Left lung (tissue), 14 donors: Measurements from ENCODE around the gene NFIX. TPM values are rescaled to one million over a fixed set of nuclear protein-coding genes. Genes with fewer than 3 reads are reported as not detected.

Source experiments
- ATAC-seq: fragments of 200-7000 bp; cut with Tn5 transposase; one replicate; pipeline ENCODE4 v1.9.1; 2020; ENCODE audit warnings: moderate library complexity
- DNase-seq, 4 donors: peaks; one replicate each; pipeline ENCODE4 v3.0.0-alpha.2; 2013 to 2020
- H3K27ac ChIP-seq, 2 donors: fragments of 200-600 bp; sonication (generic) in 1 of 2; one replicate each; pipeline versions ENCODE4 v1.5.0 to v1.8.0; 2020 to 2021
- H3K27me3 ChIP-seq, 2 donors: fragments of 200-600 bp; sonication (generic) in 1 of 2; one replicate each; pipeline versions ENCODE4 v1.5.0 to v1.8.0; 2020 to 2021
- H3K36me3 ChIP-seq, 2 donors: fragments of 200-600 bp; sonication (generic) in 1 of 2; one replicate each; pipeline versions ENCODE4 v1.5.0 to v1.8.0; 2020 to 2021
- H3K4me1 ChIP-seq, 2 donors: fragments of 200-600 bp; one replicate each; pipeline ENCODE4 v1.8.0; 2021
- H3K4me3 ChIP-seq, 2 donors: fragments of 200-600 bp; sonication (generic) in 1 of 2; one replicate each; pipeline versions ENCODE4 v1.5.0 to v1.8.0; 2020 to 2021; ENCODE audit warnings: mild to moderate bottlenecking in 1 of 2
- H3K9me3 ChIP-seq, 2 donors: fragments of 200-600 bp; sonication (generic) in 1 of 2; one replicate each; pipeline versions ENCODE4 v1.5.0 to v1.8.0; 2020 to 2021
- intact Hi-C, 2 donors: fragments of 100-400 bp; cut with DNase I; formaldehyde crosslinking; loops; one replicate each; pipeline versions ENCODE4 v1.11.2 to v1.14.2; 2022
- long read RNA-seq, 12 donors: library from polyadenylated mRNA in 2 of 12; unstranded in 2 of 12; transcript quantifications; one replicate each; pipeline ENCODE4 v2.0.0 and lab custom pipeline, GENCODE V29; 2019 to 2026
- polyA plus RNA-seq, 6 donors: library from polyadenylated mRNA; unstranded; fragments of 120-200 nt; gene quantifications; one replicate each; pipeline ENCODE4 v1.2.1, GENCODE V29; 2013; ENCODE audit not compliant: insufficient read length in 6 of 6
- total RNA-seq, 2 donors: library from RNA; stranded (reverse); fragmentation: NEBNext Ultra II Directional; extraction: Animal tissue kit (Norgen Biotek cat#: 25700); gene quantifications; one replicate each; pipeline ENCODE4 v1.2.1, GENCODE V29; 2021
- TF ChIP-seq, protein P1 (sequence below), 2 donors: fragments of 200-600 bp; sonication (generic) in 1 of 2; IDR thresholded peaks; one replicate each; pipeline versions ENCODE4 v1.5.0 to v1.8.0; 2021; ENCODE audit warnings: antibody characterized with exemption in 2 of 2
- donor health status: DM: no; HTN: yes; CAD: no.
- donor health status: DM: no; HTN: no; CAD: no.

The NFIX gene
- total RNA-seq (100 to 1,000 TPM; 166 to 237 TPM), polyA plus RNA-seq (100 to 1,000 TPM in 4 of 6 donors, 10 to 100 TPM in 2; 92.6 to 139 (median 111) TPM)
- long read RNA-seq, donor 1, transcript NFIX-208 (9 exons, 1,537 nt), result major isoform, 11 of 69 reads
- long read RNA-seq, donor 1, transcript NFIX-203 (10 exons, 3,143 nt), result minor isoform, 8 of 69 reads
- long read RNA-seq, donor 1, partial matches to known transcripts, result 48 of 69 reads
- long read RNA-seq, donor 1, other reads (novel, unspliced or antisense), result 0 of 69 reads
- long read RNA-seq, donor 2, transcript NFIX-208 (9 exons, 1,537 nt), result major isoform, 11 of 108 reads
- long read RNA-seq, donor 2, transcript NFIX-203 (10 exons, 3,143 nt), result minor isoform, 6 of 108 reads
- long read RNA-seq, donor 2, partial matches to known transcripts, result 90 of 108 reads
- long read RNA-seq, donor 2, other reads (novel, unspliced or antisense), result 0 of 108 reads
- long read RNA-seq, donor 3, partial matches to known transcripts, result 0 of 5 reads
- long read RNA-seq, donor 3, other reads (novel, unspliced or antisense), result 0 of 5 reads
- long read RNA-seq, donor 4, partial matches to known transcripts, result 2 of 18 reads
- long read RNA-seq, donor 4, other reads (novel, unspliced or antisense), result 8 of 18 reads
- long read RNA-seq, donor 5, transcript NFIX-203 (10 exons, 3,143 nt), result minor isoform, 8 of 50 reads
- long read RNA-seq, donor 5, transcript NFIX-208 (9 exons, 1,537 nt), result major isoform, 10 of 50 reads
- long read RNA-seq, donor 5, partial matches to known transcripts, result 29 of 50 reads
- long read RNA-seq, donor 5, other reads (novel, unspliced or antisense), result 0 of 50 reads
- long read RNA-seq, donor 6, transcript NFIX-203 (10 exons, 3,143 nt), result major isoform, 6 of 8 reads
- long read RNA-seq, donor 6, partial matches to known transcripts, result 0 of 8 reads
- long read RNA-seq, donor 6, other reads (novel, unspliced or antisense), result 0 of 8 reads
- long read RNA-seq, donor 7, partial matches to known transcripts, result 0 of 4 reads
- long read RNA-seq, donor 7, other reads (novel, unspliced or antisense), result 0 of 4 reads
- long read RNA-seq, donor 8, transcript NFIX-208 (9 exons, 1,537 nt), result minor isoform, 8 of 53 reads
- long read RNA-seq, donor 8, transcript NFIX-203 (10 exons, 3,143 nt), result major isoform, 16 of 53 reads
- long read RNA-seq, donor 8, partial matches to known transcripts, result 17 of 53 reads
- long read RNA-seq, donor 8, other reads (novel, unspliced or antisense), result 8 of 53 reads
- long read RNA-seq, donor 9, result 0 reads
- long read RNA-seq, donor 10, partial matches to known transcripts, result 2 of 9 reads
- long read RNA-seq, donor 10, other reads (novel, unspliced or antisense), result 3 of 9 reads
- long read RNA-seq, donor 11, result 0 reads
- long read RNA-seq, donor 12, transcript NFIX-203 (10 exons, 3,143 nt), result minor isoform, 7 of 41 reads
- long read RNA-seq, donor 12, transcript NFIX-208 (9 exons, 1,537 nt), result major isoform, 10 of 41 reads
- long read RNA-seq, donor 12, partial matches to known transcripts, result 16 of 41 reads
- long read RNA-seq, donor 12, other reads (novel, unspliced or antisense), result 7 of 41 reads

- DNase-seq (peak in 3 of 4 donors; percentile 64 to 88 (median 69)), ATAC-seq (peak; percentile 23)
- H3K9me3 ChIP-seq, result no peaks in the 10 kb centered on the region
- H3K4me3 ChIP-seq, result peak within 1 kb of the TSS; percentile 61 to 63
- TF ChIP-seq, protein P1, sequence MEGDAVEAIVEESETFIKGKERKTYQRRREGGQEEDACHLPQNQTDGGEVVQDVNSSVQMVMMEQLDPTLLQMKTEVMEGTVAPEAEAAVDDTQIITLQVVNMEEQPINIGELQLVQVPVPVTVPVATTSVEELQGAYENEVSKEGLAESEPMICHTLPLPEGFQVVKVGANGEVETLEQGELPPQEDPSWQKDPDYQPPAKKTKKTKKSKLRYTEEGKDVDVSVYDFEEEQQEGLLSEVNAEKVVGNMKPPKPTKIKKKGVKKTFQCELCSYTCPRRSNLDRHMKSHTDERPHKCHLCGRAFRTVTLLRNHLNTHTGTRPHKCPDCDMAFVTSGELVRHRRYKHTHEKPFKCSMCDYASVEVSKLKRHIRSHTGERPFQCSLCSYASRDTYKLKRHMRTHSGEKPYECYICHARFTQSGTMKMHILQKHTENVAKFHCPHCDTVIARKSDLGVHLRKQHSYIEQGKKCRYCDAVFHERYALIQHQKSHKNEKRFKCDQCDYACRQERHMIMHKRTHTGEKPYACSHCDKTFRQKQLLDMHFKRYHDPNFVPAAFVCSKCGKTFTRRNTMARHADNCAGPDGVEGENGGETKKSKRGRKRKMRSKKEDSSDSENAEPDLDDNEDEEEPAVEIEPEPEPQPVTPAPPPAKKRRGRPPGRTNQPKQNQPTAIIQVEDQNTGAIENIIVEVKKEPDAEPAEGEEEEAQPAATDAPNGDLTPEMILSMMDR (IDR thresholded peaks at IDR 0.05), result no peak
- intact Hi-C loops, result loop anchor here in 1 of 2 donors (10.0 kb wide), 1 partner anchor 60 kb away; no protein-coding TSS in a partner anchor
- peaks cover 11 to 26% of the 10 kb centered on the region in 2 donors for H3K4me1 ChIP-seq
- peak within 1 kb of the TSS; percentile 81 to 84 for H3K27ac ChIP-seq
- peaks cover 0 to 4% of the 10 kb centered on the region in 2 donors for H3K36me3 ChIP-seq
- peaks cover 0 to 23% of the 10 kb centered on the region in 2 donors for H3K27me3 ChIP-seq
Observed at GRCh38 chr19:12994701-12995595, at the start of gene NFIX. Gene NFIX, plus strand, starts transcription at chr19:12995475. Its CDS starts 363 bp downstream, at chr19:12995838.

DNA sequence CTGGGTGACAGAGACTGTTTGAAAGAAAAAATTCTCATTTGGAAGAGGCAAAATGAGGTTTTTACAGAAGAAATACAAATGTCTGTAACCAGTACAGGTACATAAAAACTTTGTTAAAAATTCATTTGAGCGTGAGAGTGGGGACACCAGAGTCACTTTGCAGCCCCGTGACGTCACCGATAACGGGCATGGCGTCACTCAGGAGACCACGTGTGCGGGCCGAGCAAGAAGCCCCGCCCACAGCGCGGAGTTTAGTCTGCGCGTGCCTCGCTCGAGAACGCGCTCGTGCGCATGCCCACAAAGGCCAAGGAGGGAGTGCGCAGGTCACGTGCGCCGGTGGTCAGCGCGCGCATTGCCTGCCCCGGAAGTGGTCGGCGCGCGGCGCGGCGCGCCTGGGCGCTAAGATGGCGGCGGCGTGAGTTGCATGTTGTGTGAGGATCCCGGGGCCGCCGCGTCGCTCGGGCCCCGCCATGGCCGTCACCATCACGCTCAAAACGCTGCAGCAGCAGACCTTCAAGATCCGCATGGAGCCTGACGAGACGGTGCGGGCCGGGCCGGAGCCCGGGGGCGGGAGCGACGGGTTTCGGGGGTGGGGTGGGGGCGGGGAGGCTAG lies 49.7 kb upstream of the NFIX start, which contains the start of gene RAD23A:
Gene RAD23A, plus strand, starts transcription at position 384 of the 613 bp plus-strand sequence. Its CDS starts 87 bp downstream, at position 471.
- H3K27me3 ChIP-seq, result no peaks in the 10 kb centered on the region
- peak within 1 kb of the TSS; percentile 90 to 94 for H3K27ac ChIP-seq
- TF ChIP-seq, protein P1 (IDR thresholded peaks at IDR 0.05), result peak in 1 of 2 donors; percentile 20
- no peaks in the 10 kb centered on the region for H3K9me3 ChIP-seq
- H3K4me3 ChIP-seq, result peak within 1 kb of the TSS; percentile 85 to 93
- peaks cover 0 to 77% of the 10 kb centered on the region in 2 donors for H3K36me3 ChIP-seq
- H3K4me1 ChIP-seq, result peaks cover 16 to 88% of the 10 kb centered on the region in 2 donors
- intact Hi-C loops, result no loop called here
- DNase-seq (peak; percentile 97 to 99 (median 98)), ATAC-seq (peak; percentile 91)

- intact Hi-C loops, result no loop called here
- Histone ChIP-seq H3K4me1 (peaks cover 10 to 88% of the 10 kb centered on the region in 2 donors), H3K27ac (peak overlapping the region; percentile 90 to 94), H3K27me3 (no peaks in the 10 kb centered on the region), H3K36me3 (peaks cover 0 to 77% of the 10 kb centered on the region in 2 donors), H3K4me3 (peak overlapping the region; percentile 85 to 93), H3K9me3 (no peaks in the 10 kb centered on the region)
- TF ChIP-seq, protein P1 (IDR thresholded peaks at IDR 0.05), result no peak
- DNase-seq (peak; percentile 36 to 92 (median 78)), ATAC-seq (peak; percentile 89)
Observed at GRCh38 chr19:12946092-12946721, 49.1 kb upstream of the NFIX start.
